Stimulated activated memory B cell treated with anti-CD40 and anti-IgM and Interleukin-4, amounts not matched to agents 10 μg/mL and 1 μg/mL and 100 μg/mL, for 72 hours (primary cell): ENCODE results near the gene ST6GALNAC2.
"Not testable (repeated sequence)": the region's sequence is repeated elsewhere in the genome, so short reads cannot be mapped to it uniquely, and the experiment has no call there.

ENCODE experiments used
- ATAC-seq: fragments of 150-1000 bp; cut with Tn5 transposase; 2 replicates; pipeline ENCODE4 v1.10.0; 2021
- H3K27ac Mint-ChIP-seq: one replicate; pipeline ENCODE4 v1.8.0; 2022; ENCODE audit warnings: mild to moderate bottlenecking, mixed read lengths
- H3K27me3 Mint-ChIP-seq: one replicate; pipeline ENCODE4 v1.8.0; 2022; ENCODE audit warnings: mixed read lengths
- H3K36me3 Mint-ChIP-seq: one replicate; pipeline ENCODE4 v1.8.0; 2022; ENCODE audit warnings: mixed read lengths
- H3K4me1 Mint-ChIP-seq: one replicate; pipeline ENCODE4 v1.8.0; 2022; ENCODE audit warnings: mixed read lengths
- H3K4me3 Mint-ChIP-seq: one replicate; pipeline ENCODE4 v1.8.0; 2022; ENCODE audit warnings: mild to moderate bottlenecking, moderate library complexity, mixed read lengths
- H3K9me3 Mint-ChIP-seq: one replicate; pipeline ENCODE4 v1.8.0; 2022; ENCODE audit warnings: mixed read lengths

Gene ST6GALNAC2

DNA sequence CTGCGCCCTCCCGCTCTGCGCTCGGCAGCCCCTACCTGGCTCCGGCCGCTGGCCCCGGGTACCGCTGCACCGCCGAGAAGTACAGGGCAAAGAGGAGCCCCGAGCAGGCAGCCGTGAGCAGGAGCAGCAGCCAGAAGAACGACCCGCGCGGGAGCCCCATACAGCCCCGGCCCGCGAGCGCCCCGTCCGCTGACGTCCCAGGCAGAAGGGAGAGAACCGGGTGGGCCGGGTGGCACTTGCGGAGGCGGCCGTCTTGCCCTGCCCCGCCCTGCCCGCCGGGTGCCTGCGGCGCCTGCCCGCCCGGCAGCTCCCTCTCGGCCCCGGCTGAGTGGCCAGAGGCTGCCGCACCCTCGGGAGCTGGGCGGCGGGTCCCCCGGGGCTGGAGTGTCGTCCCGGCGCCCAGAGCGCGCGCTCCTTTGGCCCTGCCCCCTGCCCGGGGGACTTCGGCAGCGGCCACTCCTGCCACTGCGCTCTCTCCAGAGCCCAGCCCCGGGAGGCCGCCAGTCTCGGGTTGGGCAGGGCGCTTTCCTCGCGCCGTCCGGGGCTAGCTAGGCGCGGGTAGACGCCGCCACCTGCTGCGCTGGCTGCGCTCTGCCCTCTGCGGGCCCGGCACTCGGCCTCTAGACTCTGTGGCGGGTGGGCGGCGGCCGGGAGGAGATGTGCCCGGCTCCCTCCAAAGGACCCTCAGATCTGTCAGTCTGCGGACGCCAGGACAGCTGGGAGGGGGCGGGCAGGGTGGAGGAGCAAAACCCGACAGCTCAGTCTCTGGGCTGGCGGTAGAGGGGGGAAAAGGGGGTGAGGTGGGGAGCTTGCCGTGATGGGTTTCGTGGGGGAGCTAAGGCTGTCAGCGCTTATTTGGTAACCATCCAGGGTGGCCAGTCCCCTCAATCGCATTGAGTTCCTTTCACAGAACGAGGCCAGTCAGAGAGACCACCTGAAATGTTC is at the start of gene ST6GALNAC2:
Gene ST6GALNAC2 (minus strand): TSS at position 212 of the 945 bp plus-strand sequence. CDS start 52 bp downstream, at position 160.
- H3K27me3 Mint-ChIP-seq = peaks cover 64% of the 10 kb centered on the region
- H3K4me1 Mint-ChIP-seq = peaks cover 12% of the 10 kb centered on the region
- peak within 1 kb of the TSS; percentile 79 for H3K4me3 Mint-ChIP-seq
- ATAC-seq = peak; percentile 76
- peaks cover 6% of the 10 kb centered on the region for H3K36me3 Mint-ChIP-seq
- H3K9me3 Mint-ChIP-seq = no peaks in the 10 kb centered on the region
- peak within 1 kb of the TSS; percentile 17 for H3K27ac Mint-ChIP-seq

- no peak overlapping the region for H3K4me3 Mint-ChIP-seq
- no peaks in the 10 kb centered on the region for H3K9me3 Mint-ChIP-seq
Measured at GRCh38 chr17:76635039-76635438, 49.4 kb upstream of the ST6GALNAC2 start.

DNA sequence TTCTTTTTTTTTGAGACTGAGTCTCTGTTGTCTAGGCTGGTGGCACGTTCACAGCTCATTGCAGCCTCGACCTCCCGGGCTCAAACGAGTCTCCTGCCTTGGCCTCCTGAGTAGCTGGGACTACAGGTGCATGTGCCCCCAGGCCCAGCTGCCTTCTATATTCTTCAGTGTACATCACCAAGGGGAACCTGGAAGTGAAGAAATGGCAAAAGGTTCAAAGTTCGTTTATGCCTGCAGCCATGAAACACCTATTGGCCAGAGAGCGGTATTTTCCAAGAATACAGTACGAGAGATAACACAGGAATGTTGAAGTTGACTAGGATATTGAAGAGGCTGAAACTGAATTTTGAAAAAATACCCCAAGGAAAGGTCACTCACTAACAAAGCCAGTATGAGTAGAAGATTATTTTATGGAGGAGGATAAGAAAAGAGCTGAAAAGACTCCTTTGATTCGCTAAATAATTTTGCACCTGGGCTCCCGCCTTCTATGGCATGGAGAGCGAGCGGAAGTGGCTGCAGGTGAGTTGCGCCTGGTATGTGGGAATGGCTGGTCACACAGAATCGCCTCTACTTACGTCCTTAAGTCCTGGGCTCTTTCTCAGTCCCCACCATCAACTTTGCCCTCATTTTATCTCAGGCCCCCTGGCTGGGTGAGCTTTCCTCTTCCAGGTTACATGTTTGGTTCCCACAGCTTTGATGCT is 48.1 kb upstream of the ST6GALNAC2 start:
- H3K27ac Mint-ChIP-seq = no peak overlapping the region
- no peak overlapping the region for H3K4me3 Mint-ChIP-seq

More at GRCh38 chr17:76635039-76635438, 49.4 kb upstream of the ST6GALNAC2 start:
- H3K27me3 Mint-ChIP-seq = peaks cover 45% of the 10 kb centered on the region
- no peak overlapping the region for H3K27ac Mint-ChIP-seq
- H3K4me1 Mint-ChIP-seq = no peaks in the 10 kb centered on the region
- H3K36me3 Mint-ChIP-seq = no peaks in the 10 kb centered on the region
- ATAC-seq = no peak

DNA sequence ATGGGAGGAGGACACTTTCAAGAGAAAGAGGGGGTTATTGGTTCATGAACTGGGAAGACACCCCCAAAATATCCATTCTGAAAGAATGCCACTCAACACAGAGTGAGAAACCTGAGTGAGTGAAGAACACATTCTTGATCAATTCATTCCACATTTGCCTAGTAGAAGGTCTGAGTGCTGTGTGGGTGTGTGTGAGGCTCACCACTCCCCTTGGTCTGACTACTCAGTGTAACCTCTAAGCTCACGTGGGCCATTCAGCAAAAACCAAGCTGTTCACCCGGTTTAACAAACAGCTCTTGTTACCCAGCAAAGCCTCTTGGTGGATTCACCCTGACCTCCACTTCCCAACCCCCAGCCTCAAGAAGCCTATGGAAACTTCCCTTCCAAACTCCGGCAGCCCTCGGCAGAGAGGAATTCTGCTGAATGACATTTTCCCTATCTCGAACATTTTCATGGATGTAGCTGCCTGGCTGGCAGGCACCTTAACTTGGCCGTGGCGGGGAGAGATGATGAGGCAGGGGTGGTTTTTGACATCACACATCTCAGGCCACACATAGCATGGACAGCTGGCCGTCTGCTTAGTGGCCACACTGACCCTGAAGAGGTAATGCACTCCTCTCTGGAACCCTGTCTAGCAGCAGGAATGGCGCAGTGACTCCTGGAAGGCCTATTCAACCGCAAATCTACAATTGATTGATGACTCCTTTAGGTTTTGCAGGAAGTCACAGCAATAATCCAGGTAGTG is 46.3 kb upstream of the ST6GALNAC2 start:
- H3K4me1 Mint-ChIP-seq = no peaks in the 10 kb centered on the region
- peaks cover 64% of the 10 kb centered on the region for H3K27me3 Mint-ChIP-seq
- H3K9me3 Mint-ChIP-seq = no peaks in the 10 kb centered on the region
- no peaks in the 10 kb centered on the region for H3K36me3 Mint-ChIP-seq
- no peak for ATAC-seq
- no peak overlapping the region for H3K27ac Mint-ChIP-seq
- no peak overlapping the region for H3K4me3 Mint-ChIP-seq

More for the DNA sequence above, 48.1 kb upstream of the ST6GALNAC2 start:
- peaks cover 50% of the 10 kb centered on the region for H3K27me3 Mint-ChIP-seq
- no peaks in the 10 kb centered on the region for H3K9me3 Mint-ChIP-seq
- H3K4me1 Mint-ChIP-seq = no peaks in the 10 kb centered on the region
- no peak for ATAC-seq
- no peaks in the 10 kb centered on the region for H3K36me3 Mint-ChIP-seq

GRCh38 chr17:76630151-76630550 is 44.5 kb upstream of the ST6GALNAC2 start:
- Mint-ChIP-seq H3K4me3 (no peak overlapping the region), H3K36me3 (no peaks in the 10 kb centered on the region), H3K9me3 (no peaks in the 10 kb centered on the region), H3K27ac (no peak overlapping the region), H3K4me1 (no peaks in the 10 kb centered on the region), H3K27me3 (peaks cover 72% of the 10 kb centered on the region)
- no peak for ATAC-seq

DNA sequence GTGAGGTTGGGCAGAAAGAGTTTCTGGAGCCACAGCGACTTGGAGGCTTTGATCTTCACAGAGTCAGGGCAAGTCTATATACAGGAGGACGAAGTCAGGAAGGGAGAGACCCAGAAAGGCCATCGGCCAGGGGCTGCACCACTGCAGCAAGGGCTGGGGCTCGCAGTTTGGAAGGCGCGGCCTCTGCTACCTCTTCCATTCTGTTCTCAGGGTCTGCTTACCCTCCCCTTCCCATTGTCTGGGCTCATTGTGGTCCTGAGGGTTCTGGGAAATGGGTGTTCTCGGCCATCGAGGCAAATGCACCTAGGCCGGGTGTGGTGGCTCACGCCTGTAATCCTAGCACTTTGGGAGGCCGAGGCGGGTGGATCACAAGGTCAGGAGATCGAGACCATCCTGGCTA is 41.9 kb upstream of the ST6GALNAC2 start:
- Mint-ChIP-seq H3K27ac (no peak overlapping the region), H3K27me3 (peaks cover 63% of the 10 kb centered on the region), H3K4me3 (no peak overlapping the region), H3K9me3 (no peaks in the 10 kb centered on the region), H3K36me3 (no peaks in the 10 kb centered on the region), H3K4me1 (peaks cover 8% of the 10 kb centered on the region)
- ATAC-seq = no peak

GRCh38 chr17:76626442-76626841 is 40.8 kb upstream of the ST6GALNAC2 start:
- H3K4me1 Mint-ChIP-seq = peaks cover 8% of the 10 kb centered on the region
- no peak overlapping the region for H3K27ac Mint-ChIP-seq
- H3K4me3 Mint-ChIP-seq = no peak overlapping the region
- no peak for ATAC-seq
- no peaks in the 10 kb centered on the region for H3K9me3 Mint-ChIP-seq
- peaks cover 55% of the 10 kb centered on the region for H3K27me3 Mint-ChIP-seq
- H3K36me3 Mint-ChIP-seq = no peaks in the 10 kb centered on the region

GRCh38 chr17:76625496-76625895 is 39.8 kb upstream of the ST6GALNAC2 start:
- Mint-ChIP-seq H3K27me3 (peaks cover 55% of the 10 kb centered on the region), H3K36me3 (no peaks in the 10 kb centered on the region), H3K4me1 (peaks cover 8% of the 10 kb centered on the region), H3K4me3 (no peak overlapping the region), H3K27ac (no peak overlapping the region), H3K9me3 (no peaks in the 10 kb centered on the region)
- no peak for ATAC-seq

- Mint-ChIP-seq H3K4me3 (no peak overlapping the region), H3K27ac (no peak overlapping the region), H3K36me3 (no peaks in the 10 kb centered on the region), H3K4me1 (peaks cover 8% of the 10 kb centered on the region), H3K9me3 (no peaks in the 10 kb centered on the region), H3K27me3 (peaks cover 41% of the 10 kb centered on the region)
- ATAC-seq = peak; percentile 85
Measured at GRCh38 chr17:76623271-76624146, 37.8 kb upstream of the ST6GALNAC2 start.

GRCh38 chr17:76617838-76618237 is 32.2 kb upstream of the ST6GALNAC2 start:
- no peak overlapping the region for H3K4me3 Mint-ChIP-seq
- H3K36me3 Mint-ChIP-seq = no peaks in the 10 kb centered on the region
- H3K9me3 Mint-ChIP-seq = no peaks in the 10 kb centered on the region
- H3K27me3 Mint-ChIP-seq = peaks cover 1% of the 10 kb centered on the region
- no peaks in the 10 kb centered on the region for H3K4me1 Mint-ChIP-seq
- no peak overlapping the region for H3K27ac Mint-ChIP-seq
- no peak for ATAC-seq

GRCh38 chr17:76614912-76615617 is 29.4 kb upstream of the ST6GALNAC2 start:
- ATAC-seq = no peak
- Mint-ChIP-seq H3K27me3 (peaks cover 6% of the 10 kb centered on the region), H3K27ac (no peak overlapping the region), H3K9me3 (no peaks in the 10 kb centered on the region), H3K4me1 (no peaks in the 10 kb centered on the region), H3K36me3 (no peaks in the 10 kb centered on the region), H3K4me3 (no peak overlapping the region)

GRCh38 chr17:76614064-76614759 is 28.6 kb upstream of the ST6GALNAC2 start:
- H3K27ac Mint-ChIP-seq, H3K4me3 Mint-ChIP-seq, H3K36me3 Mint-ChIP-seq, H3K9me3 Mint-ChIP-seq, H3K4me1 Mint-ChIP-seq, ATAC-seq: not testable (repeated sequence)
- peaks cover 10% of the 10 kb centered on the region for H3K27me3 Mint-ChIP-seq

GRCh38 chr17:76612977-76613851 is 27.6 kb upstream of the ST6GALNAC2 start:
- H3K27ac Mint-ChIP-seq = no peak overlapping the region
- no peak overlapping the region for H3K4me3 Mint-ChIP-seq
- peaks cover 10% of the 10 kb centered on the region for H3K27me3 Mint-ChIP-seq
- H3K36me3 Mint-ChIP-seq = no peaks in the 10 kb centered on the region
- no peaks in the 10 kb centered on the region for H3K4me1 Mint-ChIP-seq
- ATAC-seq = no peak
- H3K9me3 Mint-ChIP-seq = no peaks in the 10 kb centered on the region
